ENCODE data around the gene OSTM1. TPM values are rescaled to one million over a fixed set of nuclear protein-coding genes. Genes with fewer than 3 reads are reported as not detected.

The OSTM1 gene
- total RNA-seq (2021; fragmentation: NEBNext Ultra II Directional; extraction: Animal tissue kit (Norgen Biotek cat#: 25700)): 26.1 and 30.3 TPM in 2 replicates
- polyA plus RNA-seq (2011; rRNA removed): 17.7 and 26.1 TPM in 2 replicates
- 9.2 TPM for polyA plus RNA-seq (2011; cell fraction: cytosol; rRNA removed)
- polyA plus RNA-seq (2011; cell fraction: nucleus; rRNA removed): 29.5 TPM
- 15.8 to 24.3 TPM (median 20.7 TPM) in 4 replicates for polyA plus RNA-seq (2012, experiment 1 of 2)
- polyA plus RNA-seq (2012, experiment 2 of 2): 2.6 TPM
- 17.8 TPM for polyA plus RNA-seq (2013, experiment 1 of 2)
- 21.8 TPM for polyA plus RNA-seq (2013, experiment 2 of 2)
- 6.9 and 18.7 TPM in 2 replicates for polyA minus RNA-seq (2011; rRNA and poly(A)+ RNA removed)
- 25.5 TPM for polyA minus RNA-seq (2011; cell fraction: cytosol; rRNA and poly(A)+ RNA removed)
- 41.0 TPM for polyA minus RNA-seq (2011; cell fraction: nucleus; rRNA and poly(A)+ RNA removed)
- long read RNA-seq, experiment 1, full-length matches to known transcripts: 8 of 18 reads
- long read RNA-seq, experiment 1, partial matches to known transcripts: 0 of 18 reads
- long read RNA-seq, experiment 1, other reads (novel, unspliced or antisense): 10 of 18 reads
- long read RNA-seq, experiment 2, partial matches to known transcripts: 20 of 21 reads
- long read RNA-seq, experiment 2, other reads (novel, unspliced or antisense): 1 of 21 reads

GRCh38 chr6:108074359-108075144 lies at the start of gene OSTM1:
Gene OSTM1 (minus strand): TSS chr6:108074741. CDS start chr6:108074651, 90 bp downstream.
- peak within 1 kb of the TSS; percentile 87 to 90 for H3K4me2 ChIP-seq (ENCODE audit: insufficient read depth in 1 of 2, low read depth in 2 of 2, low read length in 2 of 2)
- peak within 1 kb of the TSS; percentile 40; the same call in 1 of the 2 replicates for H2AK5ac ChIP-seq (ENCODE audit: low read depth, low read length)
- no peaks in the 10 kb centered on the region for H3K79me1 ChIP-seq (ENCODE audit: low read depth, low read length)
- H2AFZ ChIP-seq (ENCODE audit: low read length): peak within 1 kb of the TSS; percentile 55; the same call in 1 of the 2 replicates
- peak within 1 kb of the TSS; percentile 90; the same call in 1 of the 2 replicates for H2BK12ac ChIP-seq (ENCODE audit: low read depth, low read length)
- H3K4me1 ChIP-seq (replicated peaks in 1 of 4; ENCODE audit: control insufficient read depth in 3 of 4, insufficient read depth in 4 of 4, low read length in 3 of 4): peaks cover 2 to 8% (median 5%) of the 10 kb centered on the region in 4 experiments; a peak in 5 of 7 replicates
- H3K36me3 ChIP-seq (ENCODE audit: control insufficient read depth in 2 of 4, insufficient read depth in 4 of 4, low read length in 3 of 4): no peaks in the 10 kb centered on the region
- peak within 1 kb of the TSS; percentile 92 for H2BK120ac ChIP-seq (replicated peaks; ENCODE audit: low read depth, low read length)
- H2BK20ac ChIP-seq (ENCODE audit: low read length): 0 out of 2 replicates have a peak within 1 kb of the TSS, but pooled peaks have one; percentile 72
- H2BK15ac ChIP-seq (ENCODE audit: low read length): peak within 1 kb of the TSS; percentile 99
- no peaks in the 10 kb centered on the region for H4K20me1 ChIP-seq (replicated peaks in 1 of 2; ENCODE audit: control insufficient read depth in 1 of 2, insufficient read depth in 2 of 2, low read length in 2 of 2)
- WGBS, 2 experiments (ENCODE audit: extremely low coverage in 1 of 2, insufficient coverage in 1 of 2, insufficient read length in 1 of 2, insufficient replicate concordance in 2 of 2, low coverage in 1 of 2, low lambda C conversion rate in 2 of 2, missing lambda C conversion rate in 1 of 2): 4% methylated on average over 52 of the region's 86 CpGs; no CpG with 5 or more reads in 1 of the 2 experiments
- H3K18ac ChIP-seq (ENCODE audit: extremely low read depth, low read length): peak within 1 kb of the TSS; percentile 83
- peak within 1 kb of the TSS; percentile 55 to 82 (median 74) for H3K9ac ChIP-seq (replicated peaks in 1 of 4; ENCODE audit: extremely low read depth in 1 of 4, low read depth in 3 of 4, low read length in 3 of 4)
- peak; percentile 51 to 96 for DNase-seq (ENCODE audit: low read depth in 1 of 2, low spot score in 2 of 2)
- H4K91ac ChIP-seq (replicated peaks; ENCODE audit: insufficient read length, low read length): peak within 1 kb of the TSS; percentile 75
- H3K79me2 ChIP-seq (ENCODE audit: control insufficient read depth in 1 of 2, insufficient read depth in 2 of 2, low read length in 2 of 2): peaks cover 0 to 17% of the 10 kb centered on the region in 2 experiments; a peak in 2 of 4 replicates
- H3K14ac ChIP-seq (ENCODE audit: insufficient read length): no peak within 1 kb of the TSS
- ChIA-PET POLR2A (ENCODE audit: partially characterized antibody) (interaction anchor here (1.5 kb wide), 1 partner anchor 8 kb away, joined by 3 read pairs; no protein-coding TSS in a partner anchor), CTCF (ENCODE audit: partially characterized antibody) (interaction anchor here (0.6 kb wide), 1 partner anchor 147 kb away, joined by 4 read pairs; no protein-coding TSS in a partner anchor)
- peaks cover 0 to 3% (median under 1%) of the 10 kb centered on the region in 4 experiments; a peak in 2 of 7 replicates for H3K27me3 ChIP-seq (replicated peaks in 1 of 4; ENCODE audit: control insufficient read depth in 3 of 4, extremely low read depth in 1 of 4, insufficient read depth in 3 of 4, low read length in 3 of 4)
- H3K4ac ChIP-seq (replicated peaks; ENCODE audit: insufficient read length, low read depth, low read length): peak within 1 kb of the TSS; percentile 44
- peak within 1 kb of the TSS; percentile 51 for H4K5ac ChIP-seq (ENCODE audit: insufficient read length, low read depth, low read length)
- H2BK5ac ChIP-seq (ENCODE audit: low read depth, low read length): peak within 1 kb of the TSS; percentile 71; the same call in 1 of the 2 replicates
- H3K56ac ChIP-seq (replicated peaks; ENCODE audit: insufficient read length, low read depth, low read length): peak within 1 kb of the TSS; percentile 42
- peak within 1 kb of the TSS; percentile 77 for H3K27ac ChIP-seq (ENCODE audit: low read depth, low read length)
- H3K4me3 ChIP-seq (ENCODE audit: extremely low read depth in 1 of 4, insufficient read depth in 2 of 4, low read depth in 3 of 4, low read length in 4 of 4): peak within 1 kb of the TSS; percentile 80 to 96 (median 84)
- no peak for FAIRE-seq
- no peak within 1 kb of the TSS for H3K23ac ChIP-seq (ENCODE audit: insufficient read length)
- H4K8ac ChIP-seq (ENCODE audit: extremely low read depth, insufficient read depth, low read length): peak within 1 kb of the TSS; percentile 90
- no peaks in the 10 kb centered on the region for H3K9me3 ChIP-seq (ENCODE audit: insufficient read depth in 2 of 2, low read depth in 1 of 2, low read length in 1 of 2)
- peaks cover 7% of the 10 kb centered on the region for H3K23me2 ChIP-seq (ENCODE audit: low read depth, low read length)
- no peak for TF ChIP-seq CTCF (IDR thresholded peaks at IDR 0.05; ENCODE audit: control extremely low read depth in 1 of 3, insufficient read depth in 1 of 3, low read depth in 1 of 3, low read length in 3 of 3)
- no peak for TF ChIP-seq ATF2 (IDR thresholded peaks at IDR 0.05; ENCODE audit: low read length)
- no peak for TF ChIP-seq POU5F1 (IDR thresholded peaks at IDR 0.05; ENCODE audit: low read depth, low read length)
